ENCODE data around the gene BET1. TPM values are rescaled to one million over a fixed set of nuclear protein-coding genes. Genes with fewer than 3 reads are reported as not detected.

BET1 gene
- total RNA-seq, 1 experiment from 2014 or later, result 21.4 TPM

- Histone ChIP-seq H3K9ac (ENCODE audit: extremely low read depth, insufficient read length, low read length) (no peak overlapping the region), H3K9me3 (ENCODE audit: control insufficient read depth, low read depth, low read length) (no peaks in the 10 kb centered on the region), H3K14ac (ENCODE audit: insufficient read depth, low read length) (no peak overlapping the region), H2BK15ac (ENCODE audit: low read depth, low read length) (no peak overlapping the region), H3K4me2 (ENCODE audit: insufficient read depth, insufficient read length, low read length) (no peak overlapping the region), H4K8ac (replicated peaks; ENCODE audit: insufficient read length, low read depth, low read length) (no peak overlapping the region), H3K79me2 (ENCODE audit: insufficient read depth, low read length) (no peaks in the 10 kb centered on the region), H3K18ac (ENCODE audit: insufficient read length, low read depth, low read length) (no peak overlapping the region), H2AFZ (ENCODE audit: low read length) (no peak overlapping the region), H3K23me2 (ENCODE audit: insufficient read length, low read depth, low read length, poor library complexity, severe bottlenecking) (no peaks in the 10 kb centered on the region), H2BK20ac (ENCODE audit: low read depth, low read length, poor library complexity, severe bottlenecking) (no peak overlapping the region), H3K23ac (ENCODE audit: insufficient read length, low read depth, low read length) (no peak overlapping the region), H3K4me1 (ENCODE audit: insufficient read depth, low read length) (no peaks in the 10 kb centered on the region; the same call in 1 of the 2 replicates), H2BK12ac (ENCODE audit: insufficient read length, low read depth, low read length) (no peak overlapping the region), H2AK5ac (ENCODE audit: insufficient read length, low read length) (no peak overlapping the region), H3K79me1 (ENCODE audit: insufficient read depth, low read depth, low read length, poor library complexity, severe bottlenecking) (no peaks in the 10 kb centered on the region), H3K56ac (ENCODE audit: insufficient read length, low read depth, low read length) (no peak overlapping the region), H3K27me3 (ENCODE audit: insufficient read depth, low read length) (no peaks in the 10 kb centered on the region), H3K4ac (ENCODE audit: low read depth, low read length) (no peak overlapping the region), H4K20me1 (ENCODE audit: control insufficient read depth, insufficient read depth, insufficient read length) (no peaks in the 10 kb centered on the region), H2BK120ac (ENCODE audit: low read depth, low read length, poor library complexity, severe bottlenecking) (no peak overlapping the region), H4K91ac (ENCODE audit: insufficient read length, low read depth, low read length) (no peak overlapping the region), H3T11ph (ENCODE audit: low read length) (no peak overlapping the region), H4K5ac (ENCODE audit: insufficient read length, low read depth, low read length) (no peak overlapping the region), H2BK5ac (ENCODE audit: insufficient read length, low read length) (no peak overlapping the region), H3K27ac (ENCODE audit: insufficient read length, low read depth, low read length) (no peak overlapping the region)
- Mint-ChIP-seq H3K9me3 (no peaks in the 10 kb centered on the region), H3K4me1 (peaks cover 11 to 27% of the 10 kb centered on the region in 2 experiments; a peak in 3 of 4 replicates), H3K36me3 (ENCODE audit: insufficient read depth in 1 of 3, low read depth in 3 of 3) (no peaks in the 10 kb centered on the region), H3K27ac (no peak overlapping the region; a peak in 1 of 7 replicates), H3K27me3 (ENCODE audit: low read depth) (no peaks in the 10 kb centered on the region), H3K4me3 (no peak overlapping the region)
- TF ChIP-seq CTCF (conservative IDR thresholded peaks at IDR 0.05), result no peak
- no peak for DNase-seq
Measured at GRCh38 chr7:94041529-94041928, 37.4 kb upstream of the BET1 start.

Measured in H9 (cell line).